ENCODE measurements around the gene SDF4. TPM values are rescaled to one million over a fixed set of nuclear protein-coding genes. Genes with fewer than 3 reads are reported as not detected.

The SDF4 gene
- total RNA-seq, 2 experiments from 2014 or later, result 142 to 147 TPM

DNA sequence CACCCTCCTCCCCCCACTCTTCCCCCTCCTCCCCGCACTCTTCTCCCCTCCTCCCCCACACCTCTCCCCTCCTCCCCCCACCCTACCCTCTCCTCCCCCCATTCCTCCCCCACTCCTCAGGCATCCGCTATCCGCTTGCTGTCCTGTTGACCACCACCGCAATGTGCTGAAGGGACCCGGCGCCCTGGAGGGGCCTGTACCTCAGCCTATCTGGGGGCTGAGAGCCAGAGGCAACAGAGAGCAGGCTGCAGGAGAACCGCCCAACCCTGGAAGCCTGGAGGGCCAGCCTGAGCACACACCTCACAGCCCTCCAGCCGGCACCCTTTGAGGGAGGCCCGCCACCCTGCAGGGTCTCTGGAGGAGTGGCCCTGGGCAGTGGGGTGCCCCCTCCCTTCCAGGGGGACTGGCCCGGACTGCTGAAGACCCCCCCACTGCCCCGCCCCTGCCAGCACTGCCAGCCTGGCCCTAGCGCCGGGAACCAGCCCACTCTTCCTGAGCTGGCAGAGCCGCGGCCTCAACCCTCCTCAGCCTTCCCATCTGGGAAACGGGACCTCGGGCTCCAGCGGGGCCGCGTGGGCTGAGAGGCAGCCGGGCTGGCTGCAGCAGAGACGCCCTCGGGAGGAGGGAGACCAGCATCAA lies 13.5 kb upstream of the SDF4 start:
- CTCF ChIA-PET, result interaction anchor here (1.9 kb wide), 1 partner anchor 123 kb away, joined by 5 read pairs; no protein-coding TSS in a partner anchor
- POLR2A ChIA-PET, result no interaction called here

DNA sequence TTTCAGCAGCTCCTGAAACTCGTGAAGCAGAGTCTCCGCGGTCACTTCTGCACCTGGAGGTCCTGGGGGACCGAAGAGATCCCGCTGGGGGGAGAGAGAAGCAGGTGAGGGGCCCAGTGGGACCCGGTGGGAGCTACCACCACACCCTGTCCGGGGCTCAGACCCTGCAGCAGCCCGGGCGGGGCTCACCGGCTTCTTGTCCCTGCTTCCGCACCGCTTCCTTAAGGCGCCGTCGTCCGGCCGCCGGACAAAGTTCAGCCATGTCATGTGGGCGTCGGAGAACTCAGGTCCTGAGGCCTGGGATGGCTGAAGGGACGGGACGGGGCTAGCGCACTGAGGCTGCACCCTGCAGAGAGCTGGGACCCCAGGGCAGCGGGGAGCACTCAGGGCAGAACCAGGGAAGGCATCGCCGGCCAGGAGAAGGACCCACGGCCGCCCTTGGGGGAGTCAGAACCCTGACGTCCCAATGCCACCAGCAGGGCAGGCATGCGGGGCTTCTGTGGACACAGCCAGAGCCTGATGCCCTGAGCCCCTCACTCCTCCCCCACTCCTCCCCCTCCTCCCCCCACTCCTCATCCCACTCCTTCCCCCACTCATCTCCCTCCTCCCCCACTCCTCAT lies 12.5 kb upstream of the SDF4 start:
- CTCF ChIA-PET, result interaction anchor here (0.5 kb wide), 1 partner anchor 308 kb away, joined by 4 read pairs; no protein-coding TSS in a partner anchor
- POLR2A ChIA-PET, result interaction anchor here (0.7 kb wide), 1 partner anchor 197 kb away, joined by 3 read pairs; no protein-coding TSS in a partner anchor

DNA sequence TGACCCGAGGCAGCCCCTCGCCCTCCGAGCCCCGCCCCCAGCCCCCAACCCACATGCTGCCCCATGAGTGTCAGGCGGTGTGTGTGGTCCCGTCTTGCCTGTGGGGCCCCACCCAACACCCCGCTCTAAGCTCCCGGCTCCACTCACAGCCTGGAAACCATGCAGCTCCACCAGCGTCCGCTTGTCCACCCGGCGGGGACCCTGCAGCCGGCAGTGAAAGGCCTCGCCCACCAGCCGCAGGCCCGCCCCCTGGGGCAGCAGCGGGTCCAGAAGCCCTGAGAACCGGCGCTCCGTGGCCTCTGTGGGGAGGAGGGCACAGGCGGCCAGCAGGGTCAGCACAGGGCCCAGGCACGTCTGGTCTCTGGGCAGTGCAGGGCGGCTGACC lies 12.0 kb upstream of the SDF4 start:
- CTCF ChIA-PET, result interaction anchor here (0.5 kb wide), 1 partner anchor 309 kb away, joined by 4 read pairs; no protein-coding TSS in a partner anchor
- POLR2A ChIA-PET, result interaction anchor here (0.7 kb wide), 1 partner anchor 196 kb away, joined by 3 read pairs; no protein-coding TSS in a partner anchor

DNA sequence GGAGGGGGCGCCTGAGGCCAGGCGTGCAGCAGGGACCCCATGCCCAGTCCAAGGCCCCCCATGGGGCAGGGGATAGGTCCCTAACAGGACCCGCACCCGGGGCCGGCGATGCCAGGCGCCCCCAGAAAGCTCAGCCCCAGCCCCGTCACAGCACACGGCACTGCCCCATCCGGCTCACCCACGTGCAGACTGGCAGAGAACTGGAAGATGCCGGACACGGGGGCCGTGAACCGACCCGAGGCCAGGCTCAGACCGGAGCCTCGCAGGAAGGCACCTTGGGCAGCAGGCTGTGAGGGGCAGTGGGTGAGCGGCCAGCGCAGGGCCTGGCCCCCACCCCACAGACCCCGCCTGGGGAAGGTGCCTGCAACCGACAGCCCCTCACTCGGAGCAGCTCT lies 11.5 kb upstream of the SDF4 start:
- CTCF ChIA-PET, result no interaction called here

DNA sequence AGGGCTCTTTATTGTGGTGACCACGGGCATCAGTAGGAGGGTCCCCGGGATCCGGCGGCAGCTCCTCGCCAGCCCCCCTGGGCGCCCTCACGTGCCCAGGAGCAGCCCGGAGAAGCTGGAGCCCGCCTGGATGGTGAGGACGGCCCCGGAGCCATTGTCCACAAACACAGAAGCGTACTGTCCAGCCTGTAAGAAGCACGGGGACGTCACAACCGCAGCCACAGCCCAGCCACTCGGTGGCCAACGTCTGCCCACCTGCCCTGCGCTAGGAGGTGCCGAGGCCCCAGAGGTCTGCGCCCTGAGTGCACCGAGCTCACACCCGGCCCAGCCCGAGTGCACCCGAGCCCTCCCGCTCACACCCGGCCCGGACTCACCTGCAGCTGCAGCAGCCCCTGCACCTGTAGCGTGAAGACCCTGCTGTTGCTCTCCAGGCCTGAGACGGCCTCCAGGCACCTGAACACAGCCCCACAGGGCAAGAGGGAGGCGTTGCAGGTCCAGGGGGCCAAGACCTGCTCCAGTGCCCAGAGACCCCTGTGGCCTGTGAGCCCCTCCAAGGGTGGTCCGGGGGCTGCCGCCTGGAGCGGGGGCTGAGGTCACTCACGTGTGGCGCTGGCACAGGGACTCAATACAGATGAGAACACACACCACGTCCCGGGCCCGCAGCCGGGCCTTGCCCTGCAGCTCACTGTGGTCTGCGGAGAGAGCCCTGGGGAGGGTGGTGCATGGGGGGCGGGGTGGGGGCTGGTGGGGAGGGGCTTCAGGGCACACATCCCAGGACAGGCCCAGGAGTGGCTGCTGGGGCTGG lies 10.9 kb upstream of the SDF4 start:
- POLR2A ChIA-PET, result no interaction called here
- CTCF ChIA-PET, result no interaction called here

More for the DNA sequence above, 11.5 kb upstream of the SDF4 start:
- POLR2A ChIA-PET, result no interaction called here

DNA sequence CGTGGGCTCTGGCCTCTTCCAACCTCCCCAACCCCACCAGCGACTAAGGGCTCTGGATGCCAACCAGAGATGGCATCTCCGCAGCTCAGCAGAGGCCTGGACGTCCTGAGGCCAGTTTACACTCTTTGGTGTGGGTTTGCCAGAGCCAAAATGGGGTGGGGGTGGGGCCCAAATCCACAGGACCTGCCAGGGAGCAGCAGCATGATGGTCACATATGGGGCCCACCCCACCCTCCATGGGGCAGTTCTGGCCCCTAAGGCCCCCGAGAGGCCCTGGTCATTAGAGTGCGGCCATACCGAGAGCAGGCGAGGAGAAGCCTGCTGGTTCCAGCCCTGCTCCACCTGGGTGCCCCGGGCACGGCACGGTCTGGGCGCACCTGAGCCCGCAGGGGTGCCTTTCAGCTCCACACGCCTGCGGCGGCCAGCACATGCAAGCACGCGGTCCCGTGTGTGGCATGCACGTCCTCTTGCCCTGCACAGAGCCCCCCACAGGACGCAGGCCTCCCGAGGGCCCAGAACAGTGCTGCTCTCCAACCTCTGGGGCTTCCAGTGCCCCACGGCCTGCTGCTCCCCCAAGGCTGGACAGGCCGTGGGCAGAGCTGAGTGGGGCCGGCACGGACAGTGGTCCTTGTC lies 9.9 kb upstream of the SDF4 start:
- POLR2A ChIA-PET, result no interaction called here
- CTCF ChIA-PET, result interaction anchor here (0.6 kb wide), 1 partner anchor 351 kb away, joined by 5 read pairs; no protein-coding TSS in a partner anchor

DNA sequence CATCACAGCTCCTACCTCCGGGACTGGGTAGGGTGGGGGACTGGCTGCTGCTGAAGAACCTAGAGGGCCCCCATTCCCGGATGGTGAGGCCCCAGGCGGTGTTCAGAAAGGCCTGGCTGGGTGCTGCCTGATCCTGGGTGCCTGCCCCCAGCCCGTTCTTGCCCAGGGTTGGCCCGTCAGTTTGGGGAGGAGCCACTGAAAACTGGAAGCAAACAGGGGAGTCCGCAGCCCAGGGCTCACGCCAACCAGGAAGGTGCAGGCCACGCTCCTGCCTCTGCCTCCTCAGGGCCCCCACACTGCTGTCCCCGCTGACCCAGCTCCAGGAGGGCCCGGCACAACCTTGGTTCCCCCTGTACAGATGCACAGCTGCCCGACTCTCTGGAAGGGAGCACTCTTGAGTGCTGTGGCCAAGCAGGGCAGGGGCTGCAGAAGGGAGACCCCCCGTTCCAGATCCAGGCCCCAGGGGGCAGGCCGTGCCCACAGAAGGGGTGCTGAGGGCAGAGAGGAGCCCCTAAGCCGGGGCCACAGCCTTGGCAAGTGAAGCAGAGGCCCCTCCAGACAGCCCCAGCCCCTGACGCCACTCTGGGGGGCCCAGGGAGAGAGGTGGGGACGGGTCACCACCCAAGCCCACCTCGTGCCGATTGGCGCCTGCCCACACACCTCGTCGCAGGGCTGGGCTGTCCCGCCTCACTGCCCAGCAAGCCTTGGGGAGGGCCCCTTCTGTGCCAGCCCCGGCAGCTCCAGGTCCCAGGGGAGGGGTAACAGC lies 9.2 kb upstream of the SDF4 start:
- POLR2A ChIA-PET, result no interaction called here
- CTCF ChIA-PET, result interaction anchor here (0.6 to 0.8 kb wide), 2 partner anchors 119 to 350 kb away, joined by 3 to 5 read pairs; no protein-coding TSS in a partner anchor

DNA sequence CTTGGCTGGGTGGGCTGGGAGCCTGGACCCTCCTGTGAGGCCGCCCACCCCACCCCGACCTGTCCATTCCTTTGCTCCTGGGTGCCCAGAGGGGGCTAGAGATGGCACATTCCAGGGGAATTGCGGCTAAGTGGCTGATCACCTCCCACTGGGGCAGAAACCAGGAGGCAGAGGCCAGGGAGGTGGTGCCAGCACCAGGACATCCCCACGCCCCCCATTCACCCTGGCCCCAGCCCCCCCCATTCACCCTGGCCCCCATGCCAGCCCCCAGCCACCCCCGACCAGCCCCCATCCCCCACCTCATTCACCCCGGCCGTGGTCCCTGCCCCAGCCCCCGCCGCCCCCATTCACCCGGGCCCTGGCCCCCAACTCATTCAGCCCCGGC lies 8.5 kb upstream of the SDF4 start:
- ChIA-PET CTCF (interaction anchor here (0.8 kb wide), 1 partner anchor 118 kb away, joined by 3 read pairs; no protein-coding TSS in a partner anchor), POLR2A (no interaction called here)

DNA sequence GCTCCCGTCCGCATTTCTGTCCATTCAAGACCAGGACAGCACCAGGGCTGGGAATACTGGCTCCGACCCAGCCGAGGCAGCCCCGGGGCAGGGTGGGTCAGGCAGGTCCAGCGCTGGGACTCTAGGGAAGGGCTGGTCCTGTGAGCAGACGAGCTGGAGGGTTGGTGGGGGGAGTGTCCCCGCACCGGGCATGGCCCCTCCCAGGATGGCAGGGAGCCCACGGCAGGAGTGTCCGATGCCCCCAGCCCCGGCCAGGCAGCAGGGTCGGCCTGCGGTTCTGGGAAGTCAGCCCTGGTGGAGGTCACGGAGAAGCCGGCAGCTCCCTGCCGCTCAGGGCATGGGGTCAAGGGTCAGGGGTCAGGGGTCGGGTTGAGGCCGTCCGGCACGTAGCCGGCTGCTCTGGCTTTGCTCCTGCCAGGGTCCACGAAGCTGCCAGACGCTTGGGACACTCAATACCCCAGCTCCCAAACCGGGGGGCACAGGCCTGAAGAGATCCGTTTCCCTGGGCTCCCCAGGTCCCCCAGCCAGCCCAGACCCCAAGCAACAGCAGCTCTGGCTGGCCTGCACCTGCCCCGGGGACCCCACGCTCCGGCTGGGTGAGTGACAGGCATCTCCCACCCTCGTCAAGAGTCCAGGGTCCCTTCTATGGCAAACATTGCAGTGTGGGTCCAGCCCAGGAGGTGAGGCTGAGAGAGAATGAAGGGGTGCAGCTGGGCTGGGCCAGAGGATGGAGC lies 8.0 kb upstream of the SDF4 start:
- POLR2A ChIA-PET, result no interaction called here
- CTCF ChIA-PET, result interaction anchor here (0.8 to 2.0 kb wide), 3 partner anchors 117 to 207 kb away, joined by 3 to 5 read pairs (median 3); no protein-coding TSS in a partner anchor

DNA sequence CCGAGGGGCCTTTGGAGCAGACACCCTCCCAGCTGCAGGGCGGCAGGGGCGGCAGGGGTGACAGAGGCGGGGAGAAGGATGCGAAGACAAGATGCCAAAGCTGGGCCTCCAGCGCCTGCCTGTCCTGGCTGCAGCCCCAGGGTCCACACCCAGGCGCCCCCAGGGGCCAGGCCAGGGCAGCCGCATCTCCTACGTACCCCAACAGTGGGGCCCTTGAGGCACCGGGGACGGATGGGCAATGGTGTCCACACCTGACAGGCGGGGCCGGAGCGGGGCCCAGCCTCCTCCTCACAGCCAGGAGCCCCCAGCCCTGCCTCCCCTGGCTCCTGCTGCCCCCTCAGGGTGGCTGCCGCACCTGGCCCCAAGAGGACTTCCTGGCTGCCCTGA lies 7.4 kb upstream of the SDF4 start:
- POLR2A ChIA-PET, result no interaction called here
- CTCF ChIA-PET, result interaction anchor here (0.9 to 2.0 kb wide), 2 partner anchors 117 to 206 kb away, joined by 3 to 5 read pairs; no protein-coding TSS in a partner anchor

DNA sequence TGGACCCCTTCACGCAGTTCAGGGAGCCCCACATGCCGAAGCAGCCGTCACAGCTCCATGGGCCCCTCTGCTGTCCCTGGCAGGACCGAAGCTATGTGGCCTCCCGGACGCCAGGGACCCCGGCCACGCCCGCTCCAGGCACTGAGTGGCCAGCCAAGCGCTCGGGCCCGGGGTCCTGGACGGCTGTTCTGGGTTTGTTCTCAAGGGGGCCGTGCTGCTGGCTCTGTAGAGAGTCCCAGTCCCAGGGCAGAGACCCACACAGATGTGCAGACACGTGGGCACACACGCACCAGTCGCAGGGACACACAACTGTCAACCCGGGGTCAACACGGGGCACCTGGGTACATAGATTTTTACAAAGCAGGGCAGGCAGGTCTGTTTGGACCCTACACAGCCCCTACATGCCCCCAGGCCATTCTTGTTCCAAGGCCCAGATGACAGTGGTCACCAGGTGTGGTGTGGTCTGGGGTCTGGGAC lies 6.9 kb upstream of the SDF4 start:
- CTCF ChIA-PET, result interaction anchor here (0.9 to 2.0 kb wide), 2 partner anchors 116 to 206 kb away, joined by 3 to 5 read pairs; no protein-coding TSS in a partner anchor
- POLR2A ChIA-PET, result interaction anchor here (0.7 kb wide), 1 partner anchor 30 kb away, joined by 5 read pairs; no protein-coding TSS in a partner anchor

DNA sequence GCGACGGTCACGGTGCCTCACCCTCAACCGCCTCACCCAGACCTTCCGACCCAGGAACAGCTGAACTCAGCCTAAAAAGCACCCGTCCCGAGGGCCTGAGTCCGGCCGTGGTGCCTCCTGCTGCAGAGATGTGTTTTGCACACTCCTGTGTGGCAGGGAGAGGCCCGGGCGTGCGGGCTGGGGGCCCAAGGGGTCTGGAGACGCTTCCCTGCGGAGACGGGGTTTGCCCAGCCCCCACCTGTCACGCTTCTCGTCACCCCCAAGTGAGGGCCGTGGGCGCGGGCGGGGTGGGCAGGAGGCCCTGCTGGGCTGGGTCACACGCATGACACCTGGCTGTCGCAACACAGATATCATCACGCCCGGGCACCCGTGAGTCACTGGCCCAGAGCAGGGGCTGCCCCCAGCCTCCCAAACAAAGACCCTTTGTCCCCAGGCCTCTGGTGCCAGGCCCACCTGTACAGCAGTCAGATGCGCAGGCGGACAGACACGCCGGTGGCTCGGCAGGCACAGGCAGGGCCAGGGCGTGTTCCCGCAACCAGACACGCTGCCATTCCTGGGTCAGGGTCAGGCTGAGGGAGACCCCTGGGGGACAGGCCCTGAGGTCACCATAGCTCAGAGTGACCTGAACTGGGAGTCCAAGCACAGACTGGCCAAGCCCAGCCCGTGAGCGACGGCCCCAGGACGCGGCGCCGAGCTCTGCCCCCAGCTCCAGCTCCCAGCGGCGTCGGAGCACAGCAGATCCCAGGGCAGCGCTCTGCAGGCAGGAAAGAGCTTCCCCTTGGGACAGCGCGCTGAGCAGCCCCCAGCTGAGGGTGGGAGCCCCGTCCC lies 6.3 kb upstream of the SDF4 start:
- POLR2A ChIA-PET, result interaction anchor here (0.7 kb wide), 1 partner anchor 30 kb away, joined by 5 read pairs; no protein-coding TSS in a partner anchor
- CTCF ChIA-PET, result interaction anchor here (2.0 kb wide), 1 partner anchor 205 kb away, joined by 5 read pairs; no protein-coding TSS in a partner anchor

DNA sequence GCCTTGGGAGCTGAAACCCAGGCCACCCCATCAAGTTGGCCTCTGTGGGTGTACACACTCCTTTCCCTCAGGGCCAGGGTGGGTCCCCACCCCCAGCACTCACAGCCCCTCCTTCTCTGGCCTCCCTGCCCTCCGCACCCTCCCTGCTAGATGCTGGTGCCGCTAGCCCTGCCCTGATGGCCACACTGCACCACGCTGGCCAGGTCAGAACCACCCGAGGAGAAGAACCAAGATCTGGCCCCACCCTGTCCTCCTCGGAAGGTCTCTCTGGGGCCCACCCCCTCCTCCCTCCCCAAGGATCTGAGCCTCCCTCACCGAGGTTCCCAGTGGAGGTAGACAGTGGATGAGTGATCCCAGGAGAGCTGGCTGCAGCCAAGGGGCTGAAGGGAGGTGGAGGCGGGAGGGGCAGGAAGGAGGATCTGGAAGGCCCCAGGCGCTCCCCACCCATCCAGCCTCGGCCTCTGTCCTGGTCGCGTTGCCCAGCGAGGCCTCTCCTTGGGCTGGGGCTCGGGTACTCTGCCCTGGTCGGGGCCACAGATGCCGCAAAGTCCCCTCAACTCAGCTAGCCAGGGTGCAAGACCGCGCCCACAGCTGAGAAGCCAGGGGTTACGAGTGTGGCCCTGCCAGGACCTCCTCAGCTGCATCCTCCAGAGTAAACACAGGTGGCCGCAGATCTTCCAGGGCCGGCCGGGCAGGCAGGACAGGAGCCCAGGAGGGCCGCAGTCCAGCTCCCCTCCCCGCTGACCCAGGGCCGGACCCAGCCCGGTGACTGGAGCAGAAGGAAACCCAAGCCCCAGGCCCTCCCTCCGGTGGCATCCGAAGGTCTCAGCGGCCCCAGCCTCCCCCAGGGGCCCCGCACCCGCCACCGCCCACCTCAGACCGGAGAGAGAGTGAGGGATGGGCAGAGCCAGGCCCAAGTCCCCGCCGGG lies 5.4 kb upstream of the SDF4 start:
- ChIA-PET CTCF (no interaction called here), POLR2A (no interaction called here)

DNA sequence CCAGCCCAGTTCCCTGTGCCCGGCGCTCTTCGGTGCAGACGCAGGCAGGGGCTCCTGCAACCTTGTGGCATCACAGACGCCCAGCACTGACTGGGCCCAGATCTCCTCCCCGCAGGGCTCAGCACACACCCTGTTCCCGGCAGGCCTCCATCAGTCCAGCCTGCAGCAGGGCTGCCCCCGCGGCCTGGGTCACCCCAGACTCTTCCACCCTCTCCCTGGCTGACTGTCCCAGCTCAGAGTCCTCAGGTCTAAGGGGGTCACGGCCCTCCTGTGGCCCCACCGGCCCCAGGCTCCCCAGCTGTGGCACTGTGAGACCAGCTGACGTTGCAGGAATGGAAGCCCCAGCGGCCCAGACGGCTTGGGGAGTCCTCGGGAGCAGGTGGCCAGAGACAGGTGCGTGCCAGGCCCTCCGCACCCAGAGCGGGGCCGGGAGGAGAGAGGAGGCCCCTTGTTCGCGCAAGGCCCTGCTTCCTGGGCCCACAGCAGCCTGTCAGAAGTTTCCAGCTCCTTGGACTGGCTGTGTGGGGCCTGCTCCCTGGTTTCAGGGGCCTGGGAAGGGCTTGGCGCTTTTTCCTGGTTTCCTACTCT lies 4.5 kb upstream of the SDF4 start:
- CTCF ChIA-PET, result no interaction called here
- POLR2A ChIA-PET, result no interaction called here

DNA sequence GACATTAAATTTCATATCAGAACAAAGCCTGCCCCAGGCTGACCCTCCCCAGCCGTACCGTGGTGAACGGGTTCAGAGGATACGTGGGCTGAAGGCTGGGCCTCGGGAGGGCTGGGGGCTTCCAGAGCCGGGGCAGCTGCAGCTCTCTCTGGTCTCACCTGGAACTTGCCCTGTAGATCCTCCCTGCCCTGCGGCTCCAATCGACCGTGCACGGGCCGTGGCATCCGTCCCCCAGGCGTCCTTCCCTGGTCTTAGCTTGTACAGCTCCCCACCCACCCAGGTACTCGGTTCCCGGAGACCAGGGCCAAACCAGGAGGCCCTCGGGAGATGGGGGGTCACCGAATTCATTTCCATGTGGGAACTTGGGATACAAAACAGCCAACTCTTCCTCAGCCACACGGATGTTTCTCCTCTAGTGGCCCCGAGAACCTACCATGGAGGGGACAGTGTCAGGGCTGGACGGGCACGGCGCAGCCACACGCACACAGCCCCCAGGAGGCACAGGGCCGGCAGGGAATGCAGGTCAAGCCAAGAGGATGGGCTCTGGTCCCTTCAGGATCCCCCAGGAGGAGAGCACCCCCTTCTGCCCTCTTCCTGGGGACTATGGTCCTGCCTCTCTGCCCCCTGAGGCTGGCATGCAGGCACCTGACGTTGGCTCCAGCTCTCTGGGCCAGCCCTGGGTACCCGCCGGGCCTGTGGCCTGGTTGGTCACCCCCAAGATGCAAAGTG lies 3.4 kb upstream of the SDF4 start:
- CTCF ChIA-PET, result no interaction called here
- POLR2A ChIA-PET, result no interaction called here

Data from activated CD8-positive, alpha-beta memory T cell treated with anti-CD3 and anti-CD28 coated beads for 36 hours (primary cell).